HG03108 (cell line): ENCODE data around the gene ITGBL1.
A peak's percentile ranks its signal among the peaks of the same experiment; 100 is the strongest.

ENCODE experiments used
- ATAC-seq: cut with Tn5 transposase; IDR thresholded peaks from one replicate; pipeline ENCODE4 v1.9.1; 2021; ENCODE audit warnings: moderate library complexity; ENCODE audit not compliant: unreplicated experiment

The ITGBL1 gene

GRCh38 chr13:101738336-101738735 lies 285.9 kb downstream of the ITGBL1 start:
- no peak for ATAC-seq

GRCh38 chr13:101739382-101740178 lies 287.1 kb downstream of the ITGBL1 start:
- peak; percentile 92 for ATAC-seq

- ATAC-seq = no peak
Measured at GRCh38 chr13:101746513-101746912, 294.0 kb downstream of the ITGBL1 start.

- no peak for ATAC-seq
Measured at GRCh38 chr13:101747039-101747438, 294.6 kb downstream of the ITGBL1 start.

GRCh38 chr13:101749584-101749983 lies 297.1 kb downstream of the ITGBL1 start:
- ATAC-seq = no peak

- ATAC-seq = peak; percentile 77
Measured at GRCh38 chr13:101751488-101751887, 299.0 kb downstream of the ITGBL1 start.

- no peak for ATAC-seq
Measured at GRCh38 chr13:101752432-101752831, 300.0 kb downstream of the ITGBL1 start.

GRCh38 chr13:101755228-101755887 lies 302.9 kb downstream of the ITGBL1 start:
- no peak for ATAC-seq

GRCh38 chr13:101757446-101758039 lies 305.1 kb downstream of the ITGBL1 start:
- peak; percentile 83 for ATAC-seq

- no peak for ATAC-seq
Measured at GRCh38 chr13:101763191-101763590, 310.7 kb downstream of the ITGBL1 start.
